ENCODE data around the gene RBM14. TPM values are rescaled to one million over a fixed set of nuclear protein-coding genes. Genes with fewer than 3 reads are reported as not detected.
A peak's percentile ranks its signal among the peaks of the same experiment; 100 is the strongest.

The RBM14 gene
- total and polyA plus RNA-seq, 8 donors: 24.4 to 61.6 (median 36.0) TPM

GRCh38 chr11:66641834-66642233 lies 25.4 kb downstream of the RBM14 start:
- H3K27me3 ChIP-seq: no peaks in the 10 kb centered on the region
- no peaks in the 10 kb centered on the region for H3K9me3 ChIP-seq
- WGBS, 2 donors: 8 to 12% methylated on average over 3 of the region's 3 CpGs
- H3K4me1 ChIP-seq: peaks cover 44 to 62% (median 45%) of the 10 kb centered on the region in 3 donors
- no peak overlapping the region for H3K27ac ChIP-seq
- no peak for TF ChIP-seq CTCF (IDR thresholded peaks at IDR 0.05)
- peaks cover 7 to 28% (median 24%) of the 10 kb centered on the region in 3 donors for H3K36me3 ChIP-seq
- intact Hi-C loops (cut with DNase I): no loop called here
- no peak for DNase-seq
- no peak for FAIRE-seq
- H3K4me3 ChIP-seq: peak overlapping the region in 2 of 4 donors; percentile 24 to 77
- no peak for ATAC-seq

GRCh38 chr11:66643745-66644437 lies 27.5 kb downstream of the RBM14 start:
- no peak for ATAC-seq
- Histone ChIP-seq H3K27me3 (no peaks in the 10 kb centered on the region), H3K36me3 (peaks cover 7 to 43% (median 24%) of the 10 kb centered on the region in 3 donors), H3K9me3 (no peaks in the 10 kb centered on the region), H3K27ac (no peak overlapping the region), H3K4me3 (peak overlapping the region in 1 of 4 donors; percentile 23), H3K4me1 (peaks cover 44 to 56% (median 45%) of the 10 kb centered on the region in 3 donors)
- no peak for TF ChIP-seq CTCF (IDR thresholded peaks at IDR 0.05)
- FAIRE-seq: no peak
- DNase-seq: no peak
- WGBS, 2 donors: 60 to 73% methylated on average over 24 of the region's 24 CpGs
- intact Hi-C loops (cut with DNase I): no loop called here

GRCh38 chr11:66646828-66647227 lies 30.4 kb downstream of the RBM14 start:
- peaks cover 4 to 47% (median 22%) of the 10 kb centered on the region in 3 donors for H3K36me3 ChIP-seq
- DNase-seq (no peak), FAIRE-seq (no peak), ATAC-seq (no peak)
- H3K4me1 ChIP-seq: peaks cover 23 to 36% (median 28%) of the 10 kb centered on the region in 3 donors
- no peak overlapping the region for H3K27ac ChIP-seq
- TF ChIP-seq CTCF (IDR thresholded peaks at IDR 0.05): no peak
- H3K27me3 ChIP-seq: no peaks in the 10 kb centered on the region
- H3K4me3 ChIP-seq: no peak overlapping the region
- intact Hi-C loops (cut with DNase I): no loop called here
- H3K9me3 ChIP-seq: no peaks in the 10 kb centered on the region
- 81 to 82% methylated on average over 4 of the region's 4 CpGs for WGBS, 2 donors

GRCh38 chr11:66649903-66650302 lies 33.5 kb downstream of the RBM14 start:
- Histone ChIP-seq H3K27ac (no peak overlapping the region), H3K4me3 (no peak overlapping the region), H3K27me3 (no peaks in the 10 kb centered on the region), H3K9me3 (no peaks in the 10 kb centered on the region), H3K4me1 (peaks cover 5 to 7% (median 5%) of the 10 kb centered on the region in 3 donors), H3K36me3 (peaks cover 4 to 25% (median 10%) of the 10 kb centered on the region in 3 donors)
- DNase-seq: no peak
- no peak for FAIRE-seq
- intact Hi-C loops (cut with DNase I): no loop called here
- 89 to 96% methylated on average over 5 of the region's 5 CpGs for WGBS, 2 donors
- no peak for ATAC-seq
- no peak for TF ChIP-seq CTCF (IDR thresholded peaks at IDR 0.05)

GRCh38 chr11:66651016-66651415 lies 34.6 kb downstream of the RBM14 start:
- Histone ChIP-seq H3K9me3 (no peaks in the 10 kb centered on the region), H3K27me3 (no peaks in the 10 kb centered on the region), H3K27ac (no peak overlapping the region), H3K4me1 (no peaks in the 10 kb centered on the region), H3K4me3 (no peak overlapping the region), H3K36me3 (peaks cover under 1 to 20% (median 4%) of the 10 kb centered on the region in 3 donors)
- no peak for DNase-seq
- no peak for TF ChIP-seq CTCF (IDR thresholded peaks at IDR 0.05)
- intact Hi-C loops (cut with DNase I): no loop called here
- WGBS, 2 donors: 92 to 98% methylated on average over 2 of the region's 2 CpGs
- FAIRE-seq: no peak
- ATAC-seq: peak in 3 of 4 donors; percentile 24 to 72 (median 37)
